ENCODE results near the gene ABCA9. TPM values are rescaled to one million over a fixed set of nuclear protein-coding genes. Genes with fewer than 3 reads are reported as not detected.
"Not testable (repeated sequence)": the region's sequence is repeated elsewhere in the genome, so short reads cannot be mapped to it uniquely, and the experiment has no call there.

The ABCA9 gene
- total and polyA plus RNA-seq, 8 donors = 0.76 to 4.5 (median 2.4) TPM

DNA sequence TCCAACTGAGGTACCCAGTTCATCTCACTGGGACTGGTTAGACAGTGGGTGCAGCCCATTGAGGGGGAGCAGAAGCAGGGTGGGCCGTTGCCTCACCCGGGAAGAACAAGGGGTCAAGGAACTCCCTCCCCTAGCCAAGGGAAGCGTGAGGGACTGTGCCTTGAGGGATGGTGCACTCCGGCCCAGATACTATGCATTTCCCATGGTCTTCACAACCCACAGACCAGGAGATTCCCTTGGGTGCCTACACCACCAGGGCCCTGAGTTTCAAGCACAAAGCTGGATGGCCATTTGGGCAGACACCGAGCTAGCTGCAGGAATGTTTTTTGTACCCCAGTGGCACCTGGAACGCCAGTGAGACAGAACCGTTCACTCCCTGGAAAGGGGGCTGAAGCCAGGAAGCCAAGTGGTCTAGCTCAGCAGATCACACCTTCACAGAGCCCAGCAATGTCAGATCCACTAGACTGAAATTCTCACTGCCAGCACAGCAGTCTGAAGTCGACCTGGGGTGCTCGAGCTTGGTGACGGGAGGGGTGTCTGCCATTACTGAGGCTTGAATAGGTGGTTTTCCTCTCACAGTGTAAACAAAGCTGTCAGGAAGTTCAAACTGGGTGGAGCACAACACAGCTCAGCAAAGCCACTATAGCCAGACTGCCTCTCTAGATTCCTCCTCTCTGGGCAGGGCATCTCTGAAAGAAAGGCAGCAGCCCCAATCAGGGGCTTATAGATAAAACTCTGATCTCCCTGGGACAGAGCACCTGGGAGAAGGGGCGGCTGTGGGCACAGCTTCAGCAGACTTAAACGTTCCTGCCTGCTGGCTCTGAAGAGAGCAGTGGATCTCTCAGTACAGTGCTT is 9.9 kb upstream of the ABCA9 start:
- H3K9me3 ChIP-seq; H3K4me3 ChIP-seq; H3K36me3 ChIP-seq; H3K4me1 ChIP-seq; intact Hi-C loops (cut with DNase I); H3K27me3 ChIP-seq; ATAC-seq; FAIRE-seq; DNase-seq; H3K27ac ChIP-seq: not testable (repeated sequence)
- 76 to 79% methylated on average over 12 of the region's 12 CpGs for WGBS, 2 donors

DNA sequence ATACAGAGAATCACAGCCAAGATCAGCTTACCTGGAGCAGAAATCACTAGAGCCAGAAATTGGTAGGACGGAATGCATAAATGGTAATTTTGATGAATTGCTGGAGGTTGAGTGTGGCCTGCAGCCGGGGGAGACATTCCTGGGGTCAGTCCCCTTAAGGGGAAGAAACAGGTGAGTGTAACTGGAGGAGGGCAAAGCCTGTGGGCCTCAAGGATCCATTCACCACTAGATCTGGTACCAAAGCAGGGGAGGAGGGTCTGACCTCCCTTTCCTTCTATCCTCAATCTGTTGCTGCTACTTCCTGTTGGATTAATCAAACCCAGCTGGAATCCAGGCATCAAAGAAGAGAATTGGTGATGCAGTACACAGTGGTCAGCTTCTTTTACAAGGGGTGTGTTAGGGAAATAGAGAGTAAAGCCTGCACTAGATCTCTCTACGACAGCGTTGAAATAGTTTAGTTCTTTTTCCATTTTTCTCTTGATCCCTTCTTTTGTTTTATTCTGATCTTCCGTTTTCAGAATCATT is 8.6 kb upstream of the ABCA9 start:
- Histone ChIP-seq H3K4me3 (no peak overlapping the region), H3K36me3 (no peaks in the 10 kb centered on the region), H3K27ac (no peak overlapping the region), H3K9me3 (no peaks in the 10 kb centered on the region), H3K27me3 (no peaks in the 10 kb centered on the region), H3K4me1 (peaks cover 0 to 4% (median 3%) of the 10 kb centered on the region in 3 donors)
- FAIRE-seq (no peak), DNase-seq (no peak), ATAC-seq (no peak)
- TF ChIP-seq, protein P1, sequence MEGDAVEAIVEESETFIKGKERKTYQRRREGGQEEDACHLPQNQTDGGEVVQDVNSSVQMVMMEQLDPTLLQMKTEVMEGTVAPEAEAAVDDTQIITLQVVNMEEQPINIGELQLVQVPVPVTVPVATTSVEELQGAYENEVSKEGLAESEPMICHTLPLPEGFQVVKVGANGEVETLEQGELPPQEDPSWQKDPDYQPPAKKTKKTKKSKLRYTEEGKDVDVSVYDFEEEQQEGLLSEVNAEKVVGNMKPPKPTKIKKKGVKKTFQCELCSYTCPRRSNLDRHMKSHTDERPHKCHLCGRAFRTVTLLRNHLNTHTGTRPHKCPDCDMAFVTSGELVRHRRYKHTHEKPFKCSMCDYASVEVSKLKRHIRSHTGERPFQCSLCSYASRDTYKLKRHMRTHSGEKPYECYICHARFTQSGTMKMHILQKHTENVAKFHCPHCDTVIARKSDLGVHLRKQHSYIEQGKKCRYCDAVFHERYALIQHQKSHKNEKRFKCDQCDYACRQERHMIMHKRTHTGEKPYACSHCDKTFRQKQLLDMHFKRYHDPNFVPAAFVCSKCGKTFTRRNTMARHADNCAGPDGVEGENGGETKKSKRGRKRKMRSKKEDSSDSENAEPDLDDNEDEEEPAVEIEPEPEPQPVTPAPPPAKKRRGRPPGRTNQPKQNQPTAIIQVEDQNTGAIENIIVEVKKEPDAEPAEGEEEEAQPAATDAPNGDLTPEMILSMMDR (IDR thresholded peaks at IDR 0.05) = no peak
- WGBS, 2 donors = 93 to 96% methylated on average over 5 of the region's 5 CpGs
- intact Hi-C loops (cut with DNase I) = no loop called here

- H3K36me3 ChIP-seq = no peaks in the 10 kb centered on the region
- no peaks in the 10 kb centered on the region for H3K9me3 ChIP-seq
- H3K4me3 ChIP-seq = no peak overlapping the region
- no peak for FAIRE-seq
- DNase-seq = no peak
- intact Hi-C loops (cut with DNase I) = no loop called here
- peak in 1 of 4 donors; percentile 32 for ATAC-seq
- H3K4me1 ChIP-seq = peaks cover 0 to 4% (median 3%) of the 10 kb centered on the region in 3 donors
- TF ChIP-seq, protein P1 (IDR thresholded peaks at IDR 0.05) = no peak
- H3K27me3 ChIP-seq = no peaks in the 10 kb centered on the region
- WGBS, 2 donors = 95% methylated on average over 4 of the region's 4 CpGs
- H3K27ac ChIP-seq = no peak overlapping the region
These were observed 6.7 kb upstream of the ABCA9 start for GRCh38 chr17:69067274-69068047.

- Histone ChIP-seq H3K4me3 (no peak overlapping the region), H3K27ac (no peak overlapping the region), H3K36me3 (no peaks in the 10 kb centered on the region), H3K9me3 (no peaks in the 10 kb centered on the region), H3K4me1 (peaks cover 0 to 4% (median 3%) of the 10 kb centered on the region in 3 donors), H3K27me3 (no peaks in the 10 kb centered on the region)
- 90 to 97% methylated on average over 7 of the region's 7 CpGs for WGBS, 2 donors
- no peak for ATAC-seq
- intact Hi-C loops (cut with DNase I) = no loop called here
- no peak for DNase-seq
- no peak for FAIRE-seq
- TF ChIP-seq, protein P1 (IDR thresholded peaks at IDR 0.05) = no peak
These were observed 5.8 kb upstream of the ABCA9 start for GRCh38 chr17:69066482-69066881.

GRCh38 chr17:69065113-69065512 is 4.4 kb upstream of the ABCA9 start:
- no peaks in the 10 kb centered on the region for H3K27me3 ChIP-seq
- no peak for FAIRE-seq

More at GRCh38 chr17:69065113-69065512, 4.4 kb upstream of the ABCA9 start:
- Histone ChIP-seq H3K4me1 (peaks cover 0 to 4% (median 3%) of the 10 kb centered on the region in 3 donors), H3K4me3 (no peak overlapping the region), H3K36me3 (no peaks in the 10 kb centered on the region), H3K9me3 (no peaks in the 10 kb centered on the region), H3K27ac (no peak overlapping the region)
- no peak for DNase-seq
- TF ChIP-seq, protein P1 (IDR thresholded peaks at IDR 0.05) = no peak
- ATAC-seq = no peak
- intact Hi-C loops (cut with DNase I) = no loop called here
